ENCODE data around the gene DPCD. TPM values are rescaled to one million over a fixed set of nuclear protein-coding genes. Genes with fewer than 3 reads are reported as not detected.
A peak's percentile ranks its signal among the peaks of the same experiment; 100 is the strongest.

The DPCD gene
- total RNA-seq, 1 experiment from 2014 or later, result 39.5 TPM

DNA sequence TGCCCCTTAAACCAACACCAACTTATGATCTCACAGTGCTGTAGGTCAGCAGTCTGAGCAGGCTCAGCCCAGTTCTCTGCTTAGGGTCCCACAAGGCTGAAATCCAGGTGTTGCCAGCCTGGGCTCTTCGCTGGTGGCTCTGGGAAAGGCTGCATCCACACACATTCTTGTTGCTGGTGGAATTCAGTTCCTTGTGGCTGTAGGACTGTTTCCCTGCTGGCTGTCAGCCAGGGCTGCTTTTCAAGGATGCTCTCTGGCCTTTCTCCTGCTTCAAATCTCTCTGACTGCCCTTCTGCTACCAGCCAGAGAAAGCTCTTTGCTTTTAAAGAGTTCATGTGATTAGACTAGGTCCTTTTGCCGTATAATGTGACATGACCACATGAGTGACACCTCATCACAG, 15.3 kb upstream of the DPCD start (continued):
- no peak for TF ChIP-seq EZH2 (IDR thresholded peaks at IDR 0.05)
- TF ChIP-seq POLR2AphosphoS5 (IDR thresholded peaks at IDR 0.05; ENCODE audit: low read depth, low read length), result no peak

DNA sequence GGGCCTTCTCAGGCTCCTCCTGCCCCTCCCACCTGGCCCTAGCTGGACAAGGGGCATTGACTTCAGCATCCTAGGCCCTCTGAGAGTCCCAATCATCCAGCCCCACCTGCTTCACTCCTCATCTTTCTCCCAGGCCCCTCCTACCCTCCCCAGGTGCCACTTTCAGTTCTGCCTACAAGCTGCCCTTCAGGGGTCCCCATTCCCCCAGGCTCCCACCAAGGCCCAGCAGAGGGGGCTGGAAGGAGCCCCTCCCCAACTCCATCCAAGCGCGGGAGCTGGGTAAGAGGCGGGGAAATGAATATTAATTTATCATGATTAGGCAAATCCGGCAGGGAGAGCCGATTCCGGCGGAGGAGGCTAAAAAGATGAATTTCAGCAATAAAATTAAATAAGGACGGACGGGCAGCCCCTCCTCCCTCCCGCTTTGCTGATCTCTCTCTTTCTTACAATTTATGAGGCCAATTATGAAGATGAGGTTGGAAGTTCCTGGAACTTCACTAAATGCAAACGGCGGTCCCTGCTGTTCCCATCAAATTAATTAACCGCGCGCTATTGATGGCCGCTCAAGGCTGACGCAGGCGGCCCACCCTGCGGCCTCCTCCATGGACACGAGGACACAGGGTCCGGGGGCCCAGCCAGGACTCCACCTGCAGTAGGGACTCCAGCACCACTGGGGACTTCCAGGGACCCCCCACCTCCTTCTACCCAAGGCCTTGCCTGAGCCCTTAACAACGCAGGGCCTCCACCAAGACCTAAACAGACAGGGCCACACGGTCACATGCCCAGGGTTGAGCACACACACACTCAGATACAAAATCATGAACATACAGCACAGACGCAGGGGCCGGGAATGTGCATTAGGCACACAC, 14.0 kb upstream of the DPCD start:
- H3K27me3 ChIP-seq (ENCODE audit: insufficient read depth, low read length), result no peaks in the 10 kb centered on the region
- no peaks in the 10 kb centered on the region for H3K36me3 ChIP-seq (ENCODE audit: control insufficient read depth in 1 of 2, insufficient read depth in 2 of 2, low read length in 2 of 2)
- H3K9me2 ChIP-seq (ENCODE audit: insufficient read depth), result no peaks in the 10 kb centered on the region
- no peak for DNase-seq (ENCODE audit: low read depth, low spot score)
- BruUV-seq (replicated peaks), result no TSS peak
- no peak for ATAC-seq
- RAD21 ChIA-PET (ENCODE audit: low non-redundant PET in 1 of 2, low total read pairs in 2 of 2, uncharacterized antibody in 2 of 2, unreplicated experiment in 2 of 2), result no interaction called here
- H3K4me2 ChIP-seq (ENCODE audit: low read length), result no peak overlapping the region
- CTCF ChIA-PET, result interaction anchor here (0.9 to 1.0 kb wide), 2 partner anchors 29 to 360 kb away, joined by 3 read pairs; no protein-coding TSS in a partner anchor
- TF ChIP-seq POLR2AphosphoS5 (IDR thresholded peaks at IDR 0.05; ENCODE audit: low read depth, low read length) (0 out of 2 replicates have a peak, but pooled peaks have one; percentile 17), CBX3 (IDR thresholded peaks at IDR 0.05; ENCODE audit: low read depth) (no peak)
- TF ChIP-seq, protein P1, sequence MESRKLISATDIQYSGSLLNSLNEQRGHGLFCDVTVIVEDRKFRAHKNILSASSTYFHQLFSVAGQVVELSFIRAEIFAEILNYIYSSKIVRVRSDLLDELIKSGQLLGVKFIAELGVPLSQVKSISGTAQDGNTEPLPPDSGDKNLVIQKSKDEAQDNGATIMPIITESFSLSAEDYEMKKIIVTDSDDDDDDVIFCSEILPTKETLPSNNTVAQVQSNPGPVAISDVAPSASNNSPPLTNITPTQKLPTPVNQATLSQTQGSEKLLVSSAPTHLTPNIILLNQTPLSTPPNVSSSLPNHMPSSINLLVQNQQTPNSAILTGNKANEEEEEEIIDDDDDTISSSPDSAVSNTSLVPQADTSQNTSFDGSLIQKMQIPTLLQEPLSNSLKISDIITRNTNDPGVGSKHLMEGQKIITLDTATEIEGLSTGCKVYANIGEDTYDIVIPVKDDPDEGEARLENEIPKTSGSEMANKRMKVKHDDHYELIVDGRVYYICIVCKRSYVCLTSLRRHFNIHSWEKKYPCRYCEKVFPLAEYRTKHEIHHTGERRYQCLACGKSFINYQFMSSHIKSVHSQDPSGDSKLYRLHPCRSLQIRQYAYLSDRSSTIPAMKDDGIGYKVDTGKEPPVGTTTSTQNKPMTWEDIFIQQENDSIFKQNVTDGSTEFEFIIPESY (IDR thresholded peaks at IDR 0.05; ENCODE audit: extremely low read depth, insufficient replicate concordance, low read length), result no peak
- POLR2A ChIA-PET, result no interaction called here
- H4K20me1 ChIP-seq (ENCODE audit: insufficient read depth), result no peaks in the 10 kb centered on the region
- H3K9me3 ChIP-seq (ENCODE audit: control insufficient read depth in 1 of 2, insufficient read depth in 1 of 2, low read depth in 1 of 2, low read length in 2 of 2), result no peaks in the 10 kb centered on the region
- intact Hi-C loops (cut with micrococcal nuclease), result loop anchor here (10.0 kb wide), 1 partner anchor 509 kb away; the partner anchor contains the start of gene KAZALD1
- peaks cover 11 to 26% of the 10 kb centered on the region in 2 experiments for H3K4me1 ChIP-seq (ENCODE audit: control insufficient read depth in 1 of 2, insufficient read depth in 2 of 2, low read length in 2 of 2)
- no peak overlapping the region for H3K4me3 ChIP-seq (replicated peaks in 1 of 2; ENCODE audit: low read depth in 1 of 2, low read length in 2 of 2)
- H3K79me2 ChIP-seq (ENCODE audit: insufficient read depth, low read length), result no peaks in the 10 kb centered on the region
- H3K9ac ChIP-seq (ENCODE audit: low read length), result no peak overlapping the region
- H3K27ac ChIP-seq (ENCODE audit: low read depth, low read length), result no peak overlapping the region
- H2AFZ ChIP-seq (ENCODE audit: low read depth, low read length, poor library complexity, severe bottlenecking), result no peak overlapping the region

Measured in HCT116 (cell line).